ENCODE results near the gene COL4A5.

- no peak for TF ChIP-seq POLR2A (IDR thresholded peaks at IDR 0.05)
- TF ChIP-seq POLR2AphosphoS5 (IDR thresholded peaks at IDR 0.05) = no peak
Observed at GRCh38 chrX:108732630-108733321, 293.1 kb downstream of the COL4A5 start.

Measured in stomach (tissue), 4 donors.